DMS153 (cell line): ENCODE measurements around the gene RNF183.
"Not testable (repeated sequence)": the region's sequence is repeated elsewhere in the genome, so short reads cannot be mapped to it uniquely, and the experiment has no call there.

Experiments
- DNase-seq: peaks from one replicate; lab custom pipeline; 2025; lab: John Stamatoyannopoulos, UW

Gene RNF183

DNA sequence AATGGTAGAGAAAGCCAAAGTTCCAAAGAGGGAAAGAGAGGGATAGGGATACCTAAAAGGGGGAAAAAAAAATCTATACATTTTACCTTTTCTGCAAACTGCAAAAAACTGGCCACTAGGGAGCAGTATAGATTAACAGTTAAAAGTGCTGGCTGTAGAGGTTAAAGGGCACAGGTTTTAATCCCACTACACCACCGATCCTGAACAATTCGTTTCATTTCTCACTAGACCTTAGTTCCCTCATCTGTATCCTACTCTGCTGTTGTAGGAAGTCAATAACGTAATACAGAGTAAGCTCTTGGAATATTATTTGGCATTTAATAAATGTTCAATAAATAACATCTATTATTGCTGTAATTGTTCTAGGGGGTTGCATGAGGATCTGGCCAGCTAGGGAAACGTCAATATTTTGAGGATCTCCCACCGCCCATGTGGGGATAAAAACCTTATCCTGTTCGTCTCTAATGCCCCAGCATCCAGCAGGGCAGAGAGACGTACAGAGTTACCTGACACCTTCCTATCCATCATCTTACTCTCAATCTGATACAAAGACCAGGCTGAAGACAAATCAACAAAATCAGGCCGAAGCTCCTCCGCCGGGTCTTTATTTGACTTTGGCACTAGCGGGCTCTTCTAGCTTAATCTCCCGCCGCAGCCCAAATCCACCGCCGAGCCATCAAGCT is 28.6 kb downstream of the RNF183 start:
- peak; percentile 58 for DNase-seq

GRCh38 chr9:113269871-113270270 is 33.3 kb downstream of the RNF183 start:
- no peak for DNase-seq

- DNase-seq, result no peak
Observed at GRCh38 chr9:113269355-113269754, 33.8 kb downstream of the RNF183 start.

GRCh38 chr9:113267911-113268566 is 35.1 kb downstream of the RNF183 start:
- no peak for DNase-seq

GRCh38 chr9:113266174-113266573 is 37.0 kb downstream of the RNF183 start:
- no peak for DNase-seq

DNA sequence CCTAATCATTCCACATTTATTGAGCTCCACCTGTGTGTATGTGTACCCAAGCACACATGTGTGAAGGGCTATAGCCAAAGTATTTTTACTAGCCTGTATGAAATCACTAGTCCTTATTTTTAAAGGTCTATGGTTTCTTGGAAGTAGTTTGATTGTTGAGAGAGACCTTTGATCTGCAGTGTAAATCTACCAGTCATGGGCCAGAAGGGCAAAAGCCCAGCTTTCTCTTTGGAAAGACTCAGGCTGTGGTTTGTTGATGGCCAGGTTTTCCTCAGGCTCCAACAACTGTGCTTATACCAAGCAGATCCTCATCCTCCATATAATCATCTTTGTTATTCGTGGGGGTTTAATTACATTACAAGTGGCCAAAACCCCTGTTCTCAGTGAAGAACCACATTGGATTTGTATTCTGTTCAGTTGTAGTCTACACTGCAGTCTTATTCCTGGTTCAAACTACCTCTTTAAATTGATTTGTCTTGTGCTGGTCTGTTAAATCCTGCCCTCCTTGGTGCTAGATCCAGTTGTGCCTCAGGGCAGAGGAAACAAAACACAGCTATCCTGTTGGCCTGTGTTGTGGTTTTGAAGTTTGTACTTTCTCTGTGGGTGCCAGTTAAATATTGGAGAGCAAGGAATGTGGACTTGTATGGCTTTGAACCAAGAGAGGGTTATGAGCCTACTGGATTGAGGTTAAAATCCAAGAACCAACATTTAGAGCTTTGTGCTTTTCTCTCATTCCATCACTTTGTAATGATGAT is 41.1 kb downstream of the RNF183 start:
- DNase-seq, result no peak

- DNase-seq, result no peak
Observed at GRCh38 chr9:113258282-113258681, 44.9 kb downstream of the RNF183 start.

DNA sequence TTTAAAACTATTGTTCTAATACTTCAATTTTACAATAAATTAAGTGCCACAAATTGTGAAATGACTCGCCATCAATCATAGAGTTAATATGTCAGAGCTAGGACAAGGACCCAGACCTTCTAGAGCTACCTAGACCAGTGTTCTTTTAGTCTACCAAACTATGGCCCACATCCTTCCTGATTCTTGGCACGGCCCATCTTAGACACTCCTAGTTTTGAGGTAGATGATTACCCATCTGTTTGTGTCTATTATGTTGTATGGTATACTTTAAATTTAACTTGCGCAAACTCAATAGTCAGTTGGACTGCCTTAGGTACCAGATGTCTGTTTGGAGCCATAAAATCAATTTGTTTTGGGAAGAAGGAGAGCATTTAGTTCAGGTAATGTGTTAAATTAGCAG is 45.3 kb downstream of the RNF183 start:
- DNase-seq, result no peak

DNA sequence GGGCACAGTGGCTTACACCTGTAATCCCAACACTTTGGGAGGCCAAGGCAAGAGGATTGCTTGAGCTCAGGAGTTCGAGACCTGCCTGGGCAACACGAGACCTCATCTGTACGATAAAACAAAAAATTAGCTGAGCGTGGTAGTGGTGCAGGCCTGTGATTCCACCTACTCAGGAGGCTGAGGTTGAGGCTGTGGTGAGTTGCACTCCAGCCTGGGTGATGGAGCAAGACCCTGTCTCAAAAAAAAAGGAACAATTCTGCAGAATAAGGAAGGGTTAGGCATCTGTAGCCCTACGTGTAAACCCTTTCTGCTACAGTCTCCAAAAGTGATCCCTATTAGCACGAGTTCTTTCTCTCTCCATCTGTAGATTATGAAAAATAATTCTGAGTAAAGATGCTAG is 47.7 kb downstream of the RNF183 start:
- no peak for DNase-seq

DNA sequence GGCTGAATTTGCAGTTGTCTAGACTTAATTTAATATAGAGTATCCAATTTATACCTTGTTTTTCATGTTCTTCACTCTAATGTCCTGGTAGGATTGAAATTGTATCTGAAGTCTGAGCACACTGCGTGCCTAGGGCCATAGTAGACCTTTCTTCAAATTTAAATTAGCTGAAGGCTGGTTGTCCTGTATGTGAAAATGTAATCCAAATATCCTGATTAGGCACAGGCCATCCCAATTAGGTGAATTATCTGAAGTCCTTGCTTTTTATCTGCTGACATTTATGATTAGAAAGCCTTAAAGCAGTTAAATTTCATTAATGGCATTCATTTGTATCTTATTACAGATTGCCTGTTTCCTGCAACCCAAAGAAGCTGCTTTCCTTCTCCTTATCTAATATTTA is 48.2 kb downstream of the RNF183 start:
- no peak for DNase-seq

- DNase-seq, result no peak
Observed at GRCh38 chr9:113250807-113251206, 52.4 kb downstream of the RNF183 start.

DNA sequence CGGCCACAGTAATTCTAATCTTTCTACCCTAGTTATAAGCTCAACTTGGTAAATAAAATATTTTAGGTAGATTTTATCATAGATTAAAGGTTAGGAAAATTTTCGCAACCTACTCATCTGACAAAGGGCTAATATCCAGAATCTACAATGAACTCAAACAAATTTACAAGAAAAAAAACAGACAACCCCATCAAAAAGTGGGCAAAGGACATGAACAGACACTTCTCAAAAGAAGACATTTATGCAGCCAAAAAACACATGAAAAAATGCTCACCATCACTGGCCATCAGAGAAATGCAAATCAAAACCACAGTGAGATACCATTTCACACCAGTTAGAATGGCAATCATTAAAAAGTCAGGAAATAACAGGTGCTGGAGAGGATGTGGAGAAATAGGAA is 53.5 kb downstream of the RNF183 start:
- DNase-seq, result not testable (repeated sequence)

DNA sequence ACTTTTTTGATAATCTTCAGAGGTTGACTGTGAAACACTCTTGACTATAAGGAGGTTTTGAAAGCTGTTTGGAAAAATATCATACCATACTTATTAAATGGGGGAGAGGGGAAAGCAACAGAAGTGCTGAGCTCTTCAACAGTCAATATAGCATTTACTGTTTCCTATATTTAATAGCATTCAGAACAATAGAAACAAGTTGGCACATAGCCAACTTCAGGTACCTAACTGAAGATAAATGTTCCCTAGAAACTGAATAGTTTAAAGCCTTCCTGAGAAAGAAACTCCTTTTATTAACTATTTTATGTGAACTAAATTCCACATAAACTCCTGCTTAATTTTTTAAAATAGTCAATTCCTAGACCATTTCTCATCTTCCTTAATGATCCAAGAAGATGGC is 55.5 kb downstream of the RNF183 start:
- DNase-seq, result no peak
